Hepatocyte (in vitro differentiated cells): Measurements from ENCODE around the gene TNFSF9.

Experiments
- CTCF ChIP-seq: fragments of 200-600 bp; sonication (generic); IDR thresholded peaks from 2 replicates; pipeline ENCODE4 v1.5.1; 2016; ENCODE audit warnings: antibody characterized with exemption, mild to moderate bottlenecking; ENCODE audit not compliant: poor library complexity
- EZH2 ChIP-seq: fragments of 200-600 bp; sonication (generic); IDR thresholded peaks from 2 replicates; pipeline ENCODE4 v1.6.1; 2016; ENCODE audit warnings: antibody characterized with exemption, mild to moderate bottlenecking, borderline replicate concordance

- no peak for TF ChIP-seq CTCF
- no peak for TF ChIP-seq EZH2
Measured at GRCh38 chr19:6533746-6534418, 3.1 kb downstream of the TNFSF9 start.
